Astrocyte (in vitro differentiated cells and primary cell): ENCODE data around the gene ZNF485.

Source experiments
- CTCF ChIP-seq: IDR thresholded peaks from 2 replicates; pipeline ENCODE4 v1.5.1; 2011; ENCODE audit warnings: low read depth, mild to moderate bottlenecking, inconsistent platforms, low read length, moderate library complexity; ENCODE audit not compliant: insufficient read depth
- EZH2 ChIP-seq: IDR thresholded peaks from 2 replicates; pipeline ENCODE4 v1.6.1; 2012; ENCODE audit warnings: mild to moderate bottlenecking, low read length, inconsistent platforms; ENCODE audit not compliant: insufficient read depth

- peak; percentile 30 for TF ChIP-seq CTCF
- TF ChIP-seq EZH2 = no peak
Observed at GRCh38 chr10:43667317-43667731, 61.1 kb downstream of the ZNF485 start.
